HEK293T (cell line): ENCODE measurements around the gene SBNO1.
A peak's percentile ranks its signal among the peaks of the same experiment; 100 is the strongest.

Source experiments
- CTCF ChIA-PET: fragments of 350-600 bp; formaldehyde crosslinking; extraction: SDS; loops from one replicate; lab custom pipeline; 2021; ENCODE audit warnings: antibody characterized with exemption, inconsistent platforms; lab: Yijun Ruan, JAX
- POLR2A ChIA-PET: fragments of 350-600 bp; formaldehyde crosslinking; extraction: SDS; loops from one replicate; lab custom pipeline; 2020; ENCODE audit warnings: antibody characterized with exemption, inconsistent platforms; lab: Yijun Ruan, JAX
- DNase-seq: peaks from one replicate; pipeline ENCODE4 v3.0.0; 2012; ENCODE audit warnings: mixed read lengths; ENCODE audit errors: extremely low spot score
- ARNT ChIP-seq: fragments of 450-650 bp; IDR thresholded peaks from 2 replicates; pipeline ENCODE4 v1.6.1; 2017; ENCODE audit warnings: mild to moderate bottlenecking
- BHLHE40 ChIP-seq: fragments of 450-650 bp; IDR thresholded peaks from 2 replicates; pipeline ENCODE4 v1.6.1; 2016; ENCODE audit warnings: mild to moderate bottlenecking, moderate library complexity, borderline replicate concordance
- CTBP1 ChIP-seq: fragments of 450-650 bp; IDR thresholded peaks from 2 replicates; pipeline ENCODE4 v1.6.1; 2016; ENCODE audit warnings: borderline replicate concordance
- ELF4 ChIP-seq: fragments of 450-650 bp; IDR thresholded peaks from 2 replicates; pipeline ENCODE4 v1.6.1; 2017; ENCODE audit warnings: antibody characterized with exemption
- FOXA1 ChIP-seq: fragments of 450-650 bp; IDR thresholded peaks from 2 replicates; pipeline ENCODE4 v1.6.1; 2016; ENCODE audit warnings: mild to moderate bottlenecking
- FOXK2 ChIP-seq: fragments of 450-650 bp; IDR thresholded peaks from 2 replicates; pipeline ENCODE4 v1.6.1; 2016; ENCODE audit warnings: mild to moderate bottlenecking
- FOXM1 ChIP-seq: fragments of 450-650 bp; IDR thresholded peaks from 2 replicates; pipeline ENCODE4 v1.6.1; 2017; ENCODE audit warnings: mild to moderate bottlenecking, borderline replicate concordance
- HDGF ChIP-seq: fragments of 450-650 bp; IDR thresholded peaks from 2 replicates; pipeline ENCODE4 v1.6.1; 2017; ENCODE audit warnings: antibody characterized with exemption, borderline replicate concordance
- L3MBTL2 ChIP-seq: fragments of 450-650 bp; conservative IDR thresholded peaks from 2 replicates; pipeline ENCODE4 v1.6.1; 2016; ENCODE audit warnings: mild to moderate bottlenecking
- LEF1 ChIP-seq: fragments of 450-650 bp; IDR thresholded peaks from 2 replicates; pipeline ENCODE4 v1.6.1; 2017; ENCODE audit warnings: mild to moderate bottlenecking, borderline replicate concordance
- NFRKB ChIP-seq: fragments of 450-650 bp; IDR thresholded peaks from 2 replicates; pipeline ENCODE4 v1.6.1; 2016; ENCODE audit warnings: mild to moderate bottlenecking, moderate library complexity
- SP1 ChIP-seq: fragments of 450-650 bp; IDR thresholded peaks from 2 replicates; pipeline ENCODE4 v1.6.1; 2017
- SUZ12 ChIP-seq: fragments of 450-650 bp; IDR thresholded peaks from 2 replicates; pipeline ENCODE4 v1.6.1; 2016; ENCODE audit warnings: mild to moderate bottlenecking
- TARDBP ChIP-seq: fragments of 450-650 bp; IDR thresholded peaks from 2 replicates; pipeline ENCODE4 v1.6.1; 2016
- ZNF384 ChIP-seq: fragments of 450-650 bp; IDR thresholded peaks from 2 replicates; pipeline ENCODE4 v1.6.1; 2016
- TF ChIP-seq, protein P1 (sequence below): fragments of 450-650 bp; IDR thresholded peaks from 2 replicates; pipeline ENCODE4 v1.6.1; 2016

SBNO1 gene

DNA sequence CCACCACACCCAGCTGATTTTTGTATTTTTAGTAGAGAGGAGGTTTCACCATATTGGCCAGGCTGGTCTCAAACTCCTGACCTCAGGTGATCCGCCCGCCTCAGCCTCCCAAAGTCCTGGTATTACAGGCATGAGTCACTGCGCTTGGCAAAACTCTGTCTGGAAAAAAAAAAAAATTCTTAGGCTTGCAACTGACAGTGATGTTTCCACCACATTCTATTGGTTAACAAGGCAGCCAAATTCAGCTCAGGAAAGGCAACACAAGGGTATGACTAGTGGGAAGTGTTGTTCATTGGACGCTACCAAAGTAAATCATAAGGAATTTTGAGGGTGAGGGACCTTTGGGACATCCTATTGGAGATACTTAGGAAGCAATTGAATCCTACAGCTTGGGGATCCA lies 2.9 kb upstream of the SBNO1 start:
- DNase-seq: no peak
- TF ChIP-seq FOXA1 (no peak), BHLHE40 (no peak), HDGF (no peak)
- ChIA-PET POLR2A (interaction anchor here (1.6 kb wide), 1 partner anchor 16 kb away, joined by 5 read pairs; the partner anchor contains the start of gene KMT5A), CTCF (no interaction called here)

DNA sequence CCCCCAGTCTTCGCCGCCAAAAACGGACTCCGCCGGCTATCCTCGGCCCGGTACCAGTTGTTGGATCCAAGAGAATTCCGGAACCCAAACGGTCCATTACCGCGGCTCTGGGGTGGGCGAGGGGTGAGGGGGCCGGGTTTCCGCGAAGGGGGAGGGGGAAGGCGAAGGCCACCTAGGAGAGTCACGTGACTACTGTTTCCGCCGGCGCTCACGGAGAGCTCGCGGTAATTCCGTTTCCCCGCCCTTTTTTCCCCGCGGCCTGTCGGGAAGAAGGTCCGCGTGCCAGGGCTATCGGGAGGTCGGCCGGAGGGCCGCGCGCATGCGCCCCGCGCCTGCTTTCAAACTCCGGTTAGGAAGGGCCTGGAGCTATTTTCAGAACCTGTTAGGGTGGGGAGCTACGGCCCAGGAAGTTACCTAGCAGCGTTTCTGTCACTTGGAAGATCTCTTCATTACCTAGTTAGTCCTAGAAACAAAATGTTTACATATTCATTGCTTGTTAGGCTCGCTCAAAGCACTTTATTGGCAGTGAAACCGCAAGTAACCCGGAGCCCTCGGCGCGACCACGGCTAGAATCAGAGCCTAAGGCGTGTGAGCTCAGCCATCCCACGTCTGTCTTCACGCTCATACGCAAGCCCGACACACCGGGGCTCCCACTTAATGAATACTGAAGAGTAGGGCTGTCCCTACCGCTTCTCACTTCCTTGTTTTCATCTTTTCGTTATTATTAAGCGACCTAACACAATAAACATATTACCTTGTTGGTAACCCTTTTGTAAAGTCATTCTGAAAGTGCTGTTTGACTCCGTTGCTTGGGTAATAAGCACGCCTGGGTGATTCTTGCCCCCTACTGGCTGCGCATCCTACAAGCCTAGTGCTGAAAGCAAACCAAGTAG lies 624 bp upstream of the SBNO1 start:
- POLR2A ChIA-PET: interaction anchor here (0.7 to 1.8 kb wide), 23 partner anchors 9 to 347 kb away, joined by 3 to 21 read pairs (median 3); partner anchors contain the start of genes ATP6V0A2, EIF2B1, GTF2H3 and KMT5A
- CTCF ChIA-PET: interaction anchor here (0.6 to 1.7 kb wide), 6 partner anchors 9 to 218 kb away, joined by 3 to 10 read pairs (median 4); partner anchors contain the start of gene KMT5A
- peak; percentile 98 for DNase-seq
- TF ChIP-seq, protein P1, sequence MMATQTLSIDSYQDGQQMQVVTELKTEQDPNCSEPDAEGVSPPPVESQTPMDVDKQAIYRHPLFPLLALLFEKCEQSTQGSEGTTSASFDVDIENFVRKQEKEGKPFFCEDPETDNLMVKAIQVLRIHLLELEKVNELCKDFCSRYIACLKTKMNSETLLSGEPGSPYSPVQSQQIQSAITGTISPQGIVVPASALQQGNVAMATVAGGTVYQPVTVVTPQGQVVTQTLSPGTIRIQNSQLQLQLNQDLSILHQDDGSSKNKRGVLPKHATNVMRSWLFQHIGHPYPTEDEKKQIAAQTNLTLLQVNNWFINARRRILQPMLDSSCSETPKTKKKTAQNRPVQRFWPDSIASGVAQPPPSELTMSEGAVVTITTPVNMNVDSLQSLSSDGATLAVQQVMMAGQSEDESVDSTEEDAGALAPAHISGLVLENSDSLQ: peak; percentile 92
- TF ChIP-seq L3MBTL2: peak; percentile 84
- no peak for TF ChIP-seq LEF1

- POLR2A ChIA-PET: interaction anchor here (1.2 to 1.5 kb wide), 4 partner anchors 10 to 131 kb away, joined by 3 to 7 read pairs (median 4); partner anchors contain the start of genes KMT5A, MPHOSPH9 and MTRFR
These were observed 711 bp downstream of the SBNO1 start for GRCh38 chr12:123363740-123364531.

DNA sequence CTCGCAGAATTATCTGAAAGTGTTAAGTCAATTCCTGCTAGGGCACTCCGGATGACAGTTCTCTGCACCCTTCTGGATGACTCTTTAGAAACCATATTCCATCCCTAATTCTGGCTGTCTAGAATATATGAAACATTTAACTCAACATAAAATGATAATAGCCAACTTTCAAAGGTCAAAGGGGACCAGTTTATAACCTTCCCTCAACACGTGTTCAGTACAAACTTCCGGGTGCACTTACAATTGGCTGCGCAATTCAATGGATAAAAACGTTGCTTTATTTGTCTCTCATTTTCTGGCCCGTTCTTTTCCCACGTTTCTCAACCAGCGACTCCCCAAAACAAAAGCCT lies 1.3 kb downstream of the SBNO1 start:
- POLR2A ChIA-PET: interaction anchor here (0.6 to 1.5 kb wide), 5 partner anchors 9 to 130 kb away, joined by 3 to 7 read pairs (median 4); partner anchors contain the start of genes KMT5A, MPHOSPH9 and MTRFR
- CTCF ChIA-PET: no interaction called here
- DNase-seq: peak; percentile 23
- TF ChIP-seq ELF4 (peak; percentile 38; the same call in 1 of the 2 replicates), ARNT (no peak), ZNF384 (no peak), SP1 (no peak), SUZ12 (no peak)

More at GRCh38 chr12:123363740-123364531, 711 bp downstream of the SBNO1 start:
- CTCF ChIA-PET: no interaction called here
- no peak; the same call in 1 of the 2 replicates for TF ChIP-seq ELF4
- 0 out of 2 replicates have a peak, but pooled peaks have one; percentile 33 for TF ChIP-seq L3MBTL2
- no peak for TF ChIP-seq BHLHE40
- DNase-seq: peak; percentile 42

GRCh38 chr12:123358035-123358434 lies 6.6 kb downstream of the SBNO1 start:
- no peak for TF ChIP-seq SP1
- no peak for TF ChIP-seq FOXM1
- no peak for TF ChIP-seq NFRKB
- no peak for TF ChIP-seq SUZ12
- TF ChIP-seq L3MBTL2: no peak
- POLR2A ChIA-PET: no interaction called here
- CTCF ChIA-PET: no interaction called here
- no peak for DNase-seq

DNA sequence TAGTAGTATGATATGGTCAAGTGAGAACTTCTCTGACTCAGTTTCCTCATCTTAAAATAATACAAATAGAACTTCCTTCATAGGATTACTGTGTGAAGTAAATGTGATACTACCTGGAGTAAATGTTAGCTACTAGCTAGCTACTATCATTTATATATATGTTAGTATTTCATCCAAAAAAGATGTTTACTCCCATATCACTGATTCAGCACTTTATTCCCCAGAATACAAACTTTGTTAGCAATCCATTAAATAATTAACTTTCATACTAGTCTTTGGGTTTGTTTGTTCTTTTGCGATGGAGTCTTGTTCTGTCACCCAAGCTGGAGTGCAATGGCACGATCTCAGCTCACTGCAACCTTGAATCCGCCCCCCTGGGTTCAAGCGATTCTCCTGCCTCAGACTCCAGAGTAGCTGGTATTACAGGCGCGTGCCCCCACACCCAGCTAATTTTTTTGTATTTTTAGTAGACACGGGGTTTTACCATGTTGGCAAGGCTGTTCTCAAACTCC lies 8.4 kb downstream of the SBNO1 start:
- TF ChIP-seq ARNT (no peak), HDGF (no peak), ELF4 (no peak), SP1 (no peak), FOXK2 (no peak), BHLHE40 (no peak), L3MBTL2 (no peak), NFRKB (no peak), TARDBP (no peak), ZNF384 (no peak), FOXA1 (no peak), LEF1 (no peak), FOXM1 (no peak), SUZ12 (no peak), CTBP1 (no peak)
- TF ChIP-seq, protein P1: no peak
- no peak for DNase-seq
- ChIA-PET CTCF (interaction anchor here (1.2 to 1.4 kb wide), 2 partner anchors 10 to 13 kb away, joined by 4 to 6 read pairs; no protein-coding TSS in a partner anchor), POLR2A (interaction anchor here (1.0 to 2.0 kb wide), 2 partner anchors 9 to 28 kb away, joined by 3 to 8 read pairs; partner anchors contain the start of gene KMT5A)
